Large intestine (tissue), 3 donors: ENCODE results near the gene SLC39A9. TPM values are rescaled to one million over a fixed set of nuclear protein-coding genes. Genes with fewer than 3 reads are reported as not detected.
A peak's percentile ranks its signal among the peaks of the same experiment; 100 is the strongest.
"Not testable (repeated sequence)": the region's sequence is repeated elsewhere in the genome, so short reads cannot be mapped to it uniquely, and the experiment has no call there.

Source experiments
- DNase-seq, 2 donors: peaks; one replicate each; pipeline versions ENCODE4 v3.0.0 to v3.0.0-alpha.2; 2013
- H3K27ac ChIP-seq: one replicate; pipeline ENCODE4 v1.5.1; 2013; ENCODE audit warnings: low read length
- H3K27me3 ChIP-seq: 2 replicates; pipeline ENCODE4 v1.6.1; 2013; ENCODE audit warnings: low read length; ENCODE audit not compliant: control insufficient read depth, insufficient read depth
- H3K36me3 ChIP-seq: 2 replicates; pipeline ENCODE4 v1.6.1; 2013; ENCODE audit warnings: low read length; ENCODE audit not compliant: control insufficient read depth, insufficient read depth
- H3K4me1 ChIP-seq: one replicate; pipeline ENCODE4 v1.6.1; 2013; ENCODE audit warnings: low read length; ENCODE audit not compliant: control insufficient read depth, insufficient read depth
- H3K4me3 ChIP-seq: one replicate; pipeline ENCODE4 v1.5.1; 2013; ENCODE audit warnings: low read length
- H3K9me3 ChIP-seq: one replicate; pipeline ENCODE4 v1.6.1; 2013; ENCODE audit warnings: mild to moderate bottlenecking, low read depth, low read length, moderate library complexity; ENCODE audit not compliant: control insufficient read depth
- WGBS: methylation state at CpG from one replicate; pipeline ENCODE4 v1.1.5; 2013; ENCODE audit warnings: low lambda C conversion rate; ENCODE audit not compliant: insufficient coverage; 5-methylcytosine and 5-hydroxymethylcytosine counted together
- polyA plus RNA-seq: library from polyadenylated mRNA; unstranded; fragments of 120-200 nt; gene quantifications from one replicate; pipeline ENCODE4 v1.2.1, GENCODE V29; 2013

SLC39A9 gene
- polyA plus RNA-seq, 1 donor, result 66.9 TPM

DNA sequence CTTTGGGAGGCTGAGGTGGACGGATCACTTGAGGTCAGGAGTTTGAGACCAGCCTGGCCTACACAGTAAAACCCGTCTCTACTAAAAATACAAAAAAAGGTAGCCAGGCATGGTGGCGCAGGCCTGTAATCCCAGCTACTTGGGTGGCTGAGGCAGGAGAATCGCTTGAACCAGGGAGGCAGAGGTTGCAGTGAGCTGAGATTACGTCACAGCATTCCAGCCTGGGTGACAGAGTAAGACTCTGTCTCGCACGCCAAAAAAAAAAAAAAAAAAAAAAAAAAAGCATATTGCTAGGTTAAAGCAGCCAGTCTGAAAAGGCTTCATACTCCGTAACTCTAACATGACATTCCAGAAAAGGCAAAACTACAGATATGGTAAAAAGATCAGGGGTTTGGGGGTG, 7.1 kb upstream of the SLC39A9 start:
- not testable (repeated sequence) for H3K9me3 ChIP-seq, H3K27ac ChIP-seq, H3K27me3 ChIP-seq, H3K4me1 ChIP-seq, DNase-seq, H3K4me3 ChIP-seq
- WGBS, result no CpG with 5 or more reads among the region's 8 CpGs
- H3K36me3 ChIP-seq, result peaks cover 66% of the 10 kb centered on the region

DNA sequence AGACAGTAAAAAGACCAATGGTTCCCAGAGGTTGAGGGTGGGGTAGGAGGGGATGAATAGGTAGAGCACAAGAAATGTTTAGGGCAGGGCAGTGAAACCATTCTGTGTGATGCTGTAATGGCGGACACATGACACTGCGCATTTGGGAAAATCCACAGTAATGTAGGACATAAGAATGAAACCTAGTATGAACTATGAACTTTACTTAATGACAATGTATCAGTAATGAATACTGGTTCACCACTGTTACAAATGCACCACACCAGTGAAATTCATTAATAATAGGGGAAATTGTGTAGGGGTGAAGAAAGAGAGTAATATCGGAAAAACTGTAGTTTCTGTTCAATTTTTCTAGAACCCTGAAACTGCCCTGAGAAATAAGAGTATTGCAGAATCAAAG, 6.0 kb upstream of the SLC39A9 start:
- WGBS, result no CpG with 5 or more reads among the region's 3 CpGs
- H3K4me3 ChIP-seq, result no peak overlapping the region
- no peaks in the 10 kb centered on the region for H3K9me3 ChIP-seq
- peaks cover 58% of the 10 kb centered on the region for H3K36me3 ChIP-seq
- H3K27me3 ChIP-seq, result no peaks in the 10 kb centered on the region
- H3K27ac ChIP-seq, result no peak overlapping the region
- no peaks in the 10 kb centered on the region for H3K4me1 ChIP-seq
- DNase-seq, result no peak

DNA sequence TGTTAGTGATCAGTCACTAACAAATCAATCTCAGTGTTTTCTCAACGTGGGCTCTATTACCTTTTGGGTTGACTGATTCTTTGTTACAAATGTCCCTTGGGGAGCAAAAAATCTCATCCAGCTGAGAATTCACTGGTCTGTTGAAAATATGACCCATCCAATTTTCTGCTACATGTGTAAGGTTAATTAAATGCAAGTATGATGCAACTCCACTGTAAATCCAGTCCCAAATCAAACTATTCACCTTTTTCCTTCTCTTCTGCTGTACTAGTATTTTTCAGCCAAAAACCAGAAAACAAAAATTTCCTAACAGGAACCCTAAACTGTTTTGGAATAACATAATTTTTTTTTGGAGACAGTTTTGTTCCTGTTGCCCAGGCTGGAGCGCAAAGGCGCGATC, 2.6 kb upstream of the SLC39A9 start:
- H3K4me1 ChIP-seq, result no peaks in the 10 kb centered on the region
- no peak overlapping the region for H3K27ac ChIP-seq
- no peak overlapping the region for H3K4me3 ChIP-seq
- WGBS, result no CpG with 5 or more reads among the region's 4 CpGs
- H3K36me3 ChIP-seq, result peaks cover 43% of the 10 kb centered on the region
- DNase-seq, result no peak
- no peaks in the 10 kb centered on the region for H3K9me3 ChIP-seq
- no peaks in the 10 kb centered on the region for H3K27me3 ChIP-seq

DNA sequence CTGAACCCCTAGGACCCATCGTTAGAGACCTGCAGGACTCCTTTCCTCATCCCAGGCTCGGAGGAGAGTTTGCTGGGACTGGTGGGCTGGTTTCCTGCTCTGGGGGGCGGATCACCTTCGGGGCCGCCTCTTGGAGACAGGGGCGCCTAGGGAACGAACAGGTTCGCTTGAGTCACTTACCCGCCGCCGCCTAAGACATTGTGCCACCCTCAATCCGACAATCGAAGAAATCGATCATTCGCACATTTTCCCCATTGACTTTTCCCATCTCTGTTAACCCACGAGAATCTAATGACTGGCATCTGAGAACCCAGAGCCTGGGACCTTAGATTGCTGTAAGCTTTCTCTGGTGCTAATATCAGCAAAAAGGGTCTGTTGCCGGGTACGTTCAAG, 322 bp downstream of the SLC39A9 start:
- WGBS, result no CpG with 5 or more reads among the region's 18 CpGs
- H3K4me3 ChIP-seq, result peak overlapping the region; percentile 95
- peak overlapping the region; percentile 84 for H3K27ac ChIP-seq
- H3K4me1 ChIP-seq, result no peaks in the 10 kb centered on the region
- DNase-seq, result no peak
- H3K9me3 ChIP-seq, result no peaks in the 10 kb centered on the region
- peaks cover 20% of the 10 kb centered on the region for H3K36me3 ChIP-seq
- no peaks in the 10 kb centered on the region for H3K27me3 ChIP-seq

DNA sequence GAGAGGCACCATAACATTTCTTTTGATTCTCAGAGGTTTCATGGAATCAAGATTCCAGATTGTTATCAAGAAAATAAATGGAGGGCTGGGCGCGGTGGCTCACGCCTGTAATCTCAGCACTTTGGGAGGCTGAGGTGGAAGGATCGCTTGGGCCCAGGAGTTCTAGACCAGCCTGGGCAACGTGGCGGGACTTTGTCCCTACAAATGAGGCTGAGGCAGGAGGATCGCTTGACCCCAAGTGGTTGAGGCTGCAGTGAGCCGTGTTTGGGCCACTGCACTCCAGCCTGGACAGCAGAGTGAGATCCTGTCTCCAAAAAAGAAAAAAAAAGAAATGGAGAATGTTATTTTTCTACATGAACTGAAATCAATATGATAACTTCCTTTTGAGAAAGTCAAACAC, 1.3 kb downstream of the SLC39A9 start:
- no peak overlapping the region for H3K27ac ChIP-seq
- peaks cover 14% of the 10 kb centered on the region for H3K36me3 ChIP-seq
- no peak for DNase-seq
- peak overlapping the region; percentile 95 for H3K4me3 ChIP-seq
- no peaks in the 10 kb centered on the region for H3K9me3 ChIP-seq
- WGBS, result no CpG with 5 or more reads among the region's 8 CpGs
- H3K27me3 ChIP-seq, result no peaks in the 10 kb centered on the region
- H3K4me1 ChIP-seq, result no peaks in the 10 kb centered on the region

DNA sequence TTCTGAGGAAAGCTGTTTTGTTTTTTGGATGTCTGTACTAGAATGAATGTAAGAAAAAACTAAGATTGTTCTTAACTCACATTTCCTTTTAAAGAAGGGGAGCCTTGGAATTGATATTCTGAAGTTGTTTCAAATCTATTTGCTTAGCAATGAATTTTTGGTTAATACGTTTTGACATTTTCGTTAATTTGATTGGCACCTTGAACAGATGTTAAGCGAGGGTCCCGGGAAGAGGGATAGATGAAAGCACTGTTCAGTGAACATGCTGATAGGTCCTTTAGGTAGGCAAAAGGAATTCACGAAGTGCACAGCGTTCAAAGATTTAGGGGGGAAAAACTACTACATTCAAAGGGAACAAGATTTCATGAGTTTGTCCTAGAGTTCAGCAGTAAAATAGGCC, 1.7 kb downstream of the SLC39A9 start:
- no peaks in the 10 kb centered on the region for H3K27me3 ChIP-seq
- peaks cover 10% of the 10 kb centered on the region for H3K36me3 ChIP-seq
- 84% methylated on average over 6 of the region's 6 CpGs for WGBS
- H3K4me3 ChIP-seq, result peak overlapping the region; percentile 95
- H3K9me3 ChIP-seq, result no peaks in the 10 kb centered on the region
- H3K4me1 ChIP-seq, result no peaks in the 10 kb centered on the region
- DNase-seq, result no peak
- H3K27ac ChIP-seq, result no peak overlapping the region

DNA sequence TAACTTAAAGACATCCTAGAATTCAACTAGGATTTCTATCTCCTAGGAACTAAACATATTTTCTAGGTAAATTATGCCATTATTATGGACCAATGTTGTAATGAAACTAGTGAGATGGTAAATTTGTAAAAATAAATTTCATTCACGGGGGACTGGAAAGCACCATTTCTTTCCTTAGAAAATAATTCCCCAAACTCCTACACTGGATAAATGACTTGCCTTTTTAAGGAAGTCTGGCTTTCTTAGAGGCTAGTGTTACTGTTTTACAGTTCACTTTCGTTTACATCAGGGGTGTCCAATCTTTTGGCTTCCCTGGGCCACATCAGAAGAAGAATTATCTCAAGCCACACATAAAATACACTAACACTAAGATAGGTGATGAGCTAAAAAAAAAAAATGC, 3.3 kb downstream of the SLC39A9 start:
- H3K36me3 ChIP-seq, result peaks cover 2% of the 10 kb centered on the region
- no peak overlapping the region for H3K4me3 ChIP-seq
- no peaks in the 10 kb centered on the region for H3K27me3 ChIP-seq
- no CpG with 5 or more reads among the region's 2 CpGs for WGBS
- DNase-seq, result no peak
- no peak overlapping the region for H3K27ac ChIP-seq
- no peaks in the 10 kb centered on the region for H3K9me3 ChIP-seq
- H3K4me1 ChIP-seq, result no peaks in the 10 kb centered on the region

DNA sequence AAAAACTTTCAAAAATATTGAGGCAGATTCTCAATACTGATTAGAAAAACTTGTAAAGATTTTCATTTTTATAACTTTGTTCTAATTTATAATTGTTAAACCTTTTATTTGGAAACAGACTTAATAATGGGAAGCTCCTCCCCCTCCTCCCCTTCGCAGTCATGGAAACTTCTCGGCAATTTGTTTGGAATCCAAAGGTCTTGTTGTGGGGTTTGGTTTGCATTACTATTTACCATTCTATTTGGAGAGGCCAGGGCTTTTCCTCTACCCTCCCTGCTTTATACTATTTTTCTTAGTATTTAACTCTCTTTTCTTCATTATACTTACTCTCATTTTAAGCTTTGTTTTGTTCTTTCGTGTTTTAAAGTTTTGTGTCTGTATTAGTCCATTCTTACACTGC, 6.0 kb downstream of the SLC39A9 start:
- WGBS, result 85% methylated on average over 2 of the region's 3 CpGs
- Histone ChIP-seq H3K9me3 (no peaks in the 10 kb centered on the region), H3K27ac (no peak overlapping the region), H3K36me3 (peaks cover 2% of the 10 kb centered on the region), H3K4me1 (no peaks in the 10 kb centered on the region), H3K27me3 (no peaks in the 10 kb centered on the region), H3K4me3 (no peak overlapping the region)
- DNase-seq, result no peak

DNA sequence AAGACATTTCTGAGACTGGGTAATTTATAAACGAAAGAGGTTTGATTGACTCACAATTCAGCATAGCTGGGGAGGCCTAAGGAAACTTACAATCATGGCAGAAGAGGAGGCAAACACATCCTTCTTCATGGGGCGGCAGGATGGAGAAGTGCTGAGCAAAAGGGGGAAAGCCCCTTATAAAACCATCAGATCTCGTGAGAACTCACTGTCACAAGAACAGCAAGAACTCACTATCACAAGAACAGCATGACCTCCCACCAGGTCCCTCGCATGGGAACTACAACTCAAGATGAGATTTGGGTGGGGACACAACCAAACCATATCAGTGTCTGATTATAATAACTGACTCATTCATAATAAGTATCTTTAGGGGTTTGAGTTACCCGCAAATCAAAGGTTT, 6.4 kb downstream of the SLC39A9 start:
- Histone ChIP-seq H3K36me3 (peaks cover 2% of the 10 kb centered on the region), H3K4me1 (no peaks in the 10 kb centered on the region), H3K27me3 (no peaks in the 10 kb centered on the region), H3K4me3 (no peak overlapping the region), H3K9me3 (no peaks in the 10 kb centered on the region), H3K27ac (no peak overlapping the region)
- WGBS, result 83% methylated on average over 1 of the region's 5 CpGs
- DNase-seq, result no peak

DNA sequence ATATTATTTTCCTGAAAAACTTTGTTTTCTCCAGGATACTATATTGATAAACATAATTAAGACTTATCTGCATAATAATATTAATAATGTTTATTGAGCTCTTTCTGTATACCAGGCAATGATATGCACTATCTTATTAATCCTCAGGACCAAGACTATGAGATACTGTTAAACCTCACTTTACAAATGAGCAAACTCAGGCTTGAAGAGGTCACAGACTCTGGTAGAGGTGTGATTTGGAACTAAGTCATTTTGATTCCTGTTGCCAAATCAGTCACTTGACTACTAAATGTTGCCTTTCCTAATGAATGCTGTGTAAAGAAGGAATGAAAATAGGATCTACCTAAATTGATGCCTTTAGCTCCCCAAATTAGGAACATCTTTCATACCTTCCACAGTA, 7.3 kb downstream of the SLC39A9 start:
- Histone ChIP-seq H3K27ac (no peak overlapping the region), H3K27me3 (no peaks in the 10 kb centered on the region), H3K36me3 (peaks cover 2% of the 10 kb centered on the region)

DNA sequence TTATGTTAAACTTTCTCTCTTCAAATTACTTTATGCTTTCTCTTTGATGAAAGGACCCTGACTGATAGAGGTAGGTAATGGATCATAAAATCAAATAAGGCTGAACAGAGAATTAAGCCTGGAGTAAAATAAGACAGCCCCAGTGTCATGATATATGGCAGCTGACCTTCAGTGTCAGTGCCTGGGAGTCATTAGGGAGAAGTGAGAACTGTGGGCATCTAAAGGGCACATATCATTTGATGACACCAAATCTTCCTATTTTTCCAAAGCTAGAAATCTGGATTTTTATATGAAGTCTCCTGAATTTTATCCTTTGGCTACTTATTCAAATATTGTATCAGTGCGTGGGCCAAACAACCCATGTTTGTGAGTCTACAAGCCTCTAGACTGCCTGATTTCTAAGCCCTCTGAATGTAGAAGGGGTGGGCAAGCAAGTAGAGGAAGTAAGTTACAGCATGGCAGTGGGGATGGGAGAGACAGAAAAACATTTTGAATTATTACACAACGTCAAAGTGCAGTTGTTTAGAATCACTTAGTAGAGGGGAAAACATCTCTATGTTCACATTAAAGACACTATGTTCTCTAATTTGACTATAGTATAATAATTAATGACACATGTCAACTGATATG, 10.0 kb downstream of the SLC39A9 start:
- 63% methylated on average over 1 of the region's 2 CpGs for WGBS

More for the DNA sequence above, 7.3 kb downstream of the SLC39A9 start:
- Histone ChIP-seq H3K9me3 (no peaks in the 10 kb centered on the region), H3K4me3 (no peak overlapping the region), H3K4me1 (no peaks in the 10 kb centered on the region)
- DNase-seq, result no peak

More for the DNA sequence above, 10.0 kb downstream of the SLC39A9 start:
- Histone ChIP-seq H3K27ac (no peak overlapping the region), H3K9me3 (no peaks in the 10 kb centered on the region), H3K4me3 (no peak overlapping the region), H3K4me1 (no peaks in the 10 kb centered on the region), H3K36me3 (peaks cover 2% of the 10 kb centered on the region), H3K27me3 (no peaks in the 10 kb centered on the region)
- no peak for DNase-seq
